CD4-positive, alpha-beta memory T cell (primary cell): Measurements from ENCODE around the gene CFAP107. TPM values are rescaled to one million over a fixed set of nuclear protein-coding genes. Genes with fewer than 3 reads are reported as not detected.

Source experiments
- CTCF ChIA-PET: fragments of 350-600 bp; sonication (Branson Sonifier 250); formaldehyde crosslinking; loops from one replicate; lab custom pipeline; 2021; ENCODE audit warnings: inconsistent platforms; ENCODE audit not compliant: partially characterized antibody; lab: Charles Lee
- POLR2A ChIA-PET: fragments of 350-600 bp; sonication (Branson Sonifier 250); formaldehyde crosslinking; loops from one replicate; lab custom pipeline; 2021; ENCODE audit not compliant: partially characterized antibody; lab: Charles Lee
- DNase-seq, 5 donors: peaks; one replicate each; pipeline versions ENCODE4 v3.0.0 to v3.0.0-alpha.2; 2020 to 2022; ENCODE audit warnings: mixed read lengths in 1 of 5
- H3K27ac ChIP-seq: one replicate; pipeline ENCODE4 v1.7.0; 2013; ENCODE audit warnings: low read depth, low read length
- H3K27me3 ChIP-seq: 2 replicates; pipeline ENCODE4 v1.7.0; 2013; ENCODE audit warnings: mild to moderate bottlenecking, low read length, moderate library complexity; ENCODE audit not compliant: insufficient read depth
- H3K36me3 ChIP-seq: 2 replicates; pipeline ENCODE4 v1.7.0; 2013; ENCODE audit warnings: mild to moderate bottlenecking, low read length, moderate library complexity; ENCODE audit not compliant: insufficient read depth
- H3K4me1 ChIP-seq: 2 replicates; pipeline ENCODE4 v1.7.0; 2013; ENCODE audit warnings: mild to moderate bottlenecking, low read length, moderate library complexity; ENCODE audit not compliant: insufficient read depth
- H3K4me3 ChIP-seq, 2 donors: one replicate each; pipeline ENCODE4 v1.7.0; 2013; ENCODE audit warnings: low read length in 2 of 2, mild to moderate bottlenecking in 1 of 2
- H3K9me3 ChIP-seq, 2 donors: one replicate each; pipeline ENCODE4 v1.7.0; 2013; ENCODE audit warnings: low read length in 2 of 2, control low read depth in 1 of 2; ENCODE audit not compliant: control insufficient read depth in 1 of 2
- H3K27ac Mint-ChIP-seq, 7 donors: one replicate each; pipeline ENCODE4 v1.8.0; 2020 to 2021; ENCODE audit warnings: mixed read lengths in 7 of 7, mild to moderate bottlenecking in 6 of 7, inconsistent platforms in 3 of 7, moderate library complexity in 3 of 7
- H3K27me3 Mint-ChIP-seq, 2 donors: one replicate each; pipeline ENCODE4 v1.8.0; 2020 to 2021; ENCODE audit warnings: mixed read lengths in 2 of 2
- H3K36me3 Mint-ChIP-seq, 2 donors: one replicate each; pipeline ENCODE4 v1.8.0; 2020 to 2021; ENCODE audit warnings: mixed read lengths in 2 of 2, inconsistent platforms in 1 of 2, mild to moderate bottlenecking in 1 of 2
- H3K4me1 Mint-ChIP-seq, 4 donors: one replicate each; pipeline ENCODE4 v1.8.0; 2020 to 2021; ENCODE audit warnings: mixed read lengths in 4 of 4, mild to moderate bottlenecking in 1 of 4
- H3K4me3 Mint-ChIP-seq, 8 donors: one replicate each; pipeline ENCODE4 v1.8.0; 2020 to 2021; ENCODE audit warnings: mixed read lengths in 8 of 8, mild to moderate bottlenecking in 7 of 8, moderate library complexity in 6 of 8, inconsistent platforms in 3 of 8
- H3K9me3 Mint-ChIP-seq, 8 donors: one replicate each; pipeline ENCODE4 v1.8.0; 2020 to 2021; ENCODE audit warnings: mixed read lengths in 8 of 8, mild to moderate bottlenecking in 5 of 8, inconsistent platforms in 3 of 8, moderate library complexity in 1 of 8
- intact Hi-C: fragments of 100-400 bp; cut with micrococcal nuclease; formaldehyde crosslinking; loops from one replicate; pipeline ENCODE4 v1.15.1; 2023
- polyA plus RNA-seq, 2 donors: library from polyadenylated mRNA; unstranded; fragments of 300-500 nt; fragmentation: Illumina TruSeq; gene quantifications; one replicate each; pipeline ENCODE4 v1.2.3, GENCODE V29; 2021
- total RNA-seq, 2 experiments: library from RNA; stranded (reverse); gene quantifications; one replicate each; pipeline ENCODE4 v1.2.3, GENCODE V29; 2021

Gene CFAP107
- total and polyA plus RNA-seq, 4 experiments from 2014 or later: not detected

GRCh38 chr1:12769976-12770505 is 24.0 kb downstream of the CFAP107 start:
- H3K36me3 ChIP-seq: no peaks in the 10 kb centered on the region
- intact Hi-C loops: no loop called here
- no peaks in the 10 kb centered on the region for H3K27me3 ChIP-seq
- ChIA-PET POLR2A (no interaction called here), CTCF (no interaction called here)
- no peaks in the 10 kb centered on the region for H3K4me1 ChIP-seq
- H3K4me1 Mint-ChIP-seq: no peaks in the 10 kb centered on the region
- H3K27ac Mint-ChIP-seq: no peak overlapping the region
- no peaks in the 10 kb centered on the region for H3K36me3 Mint-ChIP-seq
- no peaks in the 10 kb centered on the region for H3K9me3 ChIP-seq
- H3K27ac ChIP-seq: no peak overlapping the region
- peaks cover 21 to 53% of the 10 kb centered on the region in 2 donors for H3K27me3 Mint-ChIP-seq
- no peak overlapping the region for H3K4me3 ChIP-seq
- H3K9me3 Mint-ChIP-seq: no peaks in the 10 kb centered on the region
- H3K4me3 Mint-ChIP-seq: no peak overlapping the region
- DNase-seq: no peak

- ChIA-PET CTCF (no interaction called here), POLR2A (no interaction called here)
- H3K36me3 ChIP-seq: no peaks in the 10 kb centered on the region
- no peaks in the 10 kb centered on the region for H3K4me1 ChIP-seq
- DNase-seq: no peak
- no peak overlapping the region for H3K27ac ChIP-seq
- Mint-ChIP-seq H3K4me1 (no peaks in the 10 kb centered on the region), H3K4me3 (no peak overlapping the region), H3K27me3 (peaks cover 20 to 55% of the 10 kb centered on the region in 2 donors), H3K36me3 (no peaks in the 10 kb centered on the region), H3K9me3 (no peaks in the 10 kb centered on the region), H3K27ac (no peak overlapping the region)
- H3K4me3 ChIP-seq: no peak overlapping the region
- intact Hi-C loops: no loop called here
- no peaks in the 10 kb centered on the region for H3K9me3 ChIP-seq
- H3K27me3 ChIP-seq: no peaks in the 10 kb centered on the region
Observed at GRCh38 chr1:12770620-12771019, 24.6 kb downstream of the CFAP107 start.

- Mint-ChIP-seq H3K36me3 (no peaks in the 10 kb centered on the region), H3K27ac (no peak overlapping the region), H3K27me3 (peaks cover 20 to 55% of the 10 kb centered on the region in 2 donors), H3K9me3 (no peaks in the 10 kb centered on the region), H3K4me1 (no peaks in the 10 kb centered on the region), H3K4me3 (no peak overlapping the region)
- POLR2A ChIA-PET: no interaction called here
- no peaks in the 10 kb centered on the region for H3K36me3 ChIP-seq
- no peak overlapping the region for H3K27ac ChIP-seq
- no peaks in the 10 kb centered on the region for H3K9me3 ChIP-seq
- no peak overlapping the region for H3K4me3 ChIP-seq
- intact Hi-C loops: no loop called here
- H3K4me1 ChIP-seq: no peaks in the 10 kb centered on the region
- CTCF ChIA-PET: no interaction called here
- no peak for DNase-seq
- H3K27me3 ChIP-seq: no peaks in the 10 kb centered on the region
Observed at GRCh38 chr1:12771186-12771585, 25.2 kb downstream of the CFAP107 start.

- H3K27ac Mint-ChIP-seq: no peak overlapping the region
- ChIA-PET POLR2A (no interaction called here), CTCF (no interaction called here)
- intact Hi-C loops: no loop called here
- no peaks in the 10 kb centered on the region for H3K4me1 Mint-ChIP-seq
- no peak overlapping the region for H3K4me3 Mint-ChIP-seq
- Histone ChIP-seq H3K27ac (no peak overlapping the region), H3K4me3 (no peak overlapping the region), H3K27me3 (no peaks in the 10 kb centered on the region), H3K4me1 (no peaks in the 10 kb centered on the region), H3K9me3 (no peaks in the 10 kb centered on the region), H3K36me3 (no peaks in the 10 kb centered on the region)
- H3K9me3 Mint-ChIP-seq: no peaks in the 10 kb centered on the region
- H3K27me3 Mint-ChIP-seq: peaks cover 18 to 52% of the 10 kb centered on the region in 2 donors
- no peaks in the 10 kb centered on the region for H3K36me3 Mint-ChIP-seq
- no peak for DNase-seq
Observed at GRCh38 chr1:12772520-12772919, 26.5 kb downstream of the CFAP107 start.

GRCh38 chr1:12773438-12773837 is 27.4 kb downstream of the CFAP107 start, which contains the start of gene PRAMEF12:
Gene PRAMEF12, plus strand, starts transcription at chr1:12773738. Its CDS starts 1,130 bp downstream, at chr1:12774868.
- Histone ChIP-seq H3K9me3 (no peaks in the 10 kb centered on the region), H3K36me3 (no peaks in the 10 kb centered on the region), H3K27ac (no peak within 1 kb of the TSS), H3K4me1 (no peaks in the 10 kb centered on the region), H3K4me3 (no peak within 1 kb of the TSS), H3K27me3 (no peaks in the 10 kb centered on the region)
- Mint-ChIP-seq H3K36me3 (no peaks in the 10 kb centered on the region), H3K9me3 (no peaks in the 10 kb centered on the region), H3K4me1 (no peaks in the 10 kb centered on the region), H3K27ac (no peak within 1 kb of the TSS), H3K27me3 (peaks cover 20 to 50% of the 10 kb centered on the region in 2 donors), H3K4me3 (no peak within 1 kb of the TSS)
- CTCF ChIA-PET: no interaction called here
- DNase-seq: no peak
- POLR2A ChIA-PET: no interaction called here
- intact Hi-C loops: no loop called here

- POLR2A ChIA-PET: no interaction called here
Observed at GRCh38 chr1:12774801-12775345, 28.9 kb downstream of the CFAP107 start.

GRCh38 chr1:12775443-12775842 is 29.4 kb downstream of the CFAP107 start:
- ChIA-PET CTCF (interaction anchor here (1.1 kb wide), 1 partner anchor 10 kb away, joined by 3 read pairs; no protein-coding TSS in a partner anchor), POLR2A (no interaction called here)
- H3K4me3 Mint-ChIP-seq: no peak overlapping the region
- H3K9me3 ChIP-seq: no peaks in the 10 kb centered on the region
- H3K4me1 ChIP-seq: no peaks in the 10 kb centered on the region
- no peaks in the 10 kb centered on the region for H3K27me3 ChIP-seq
- no peaks in the 10 kb centered on the region for H3K9me3 Mint-ChIP-seq
- no peak for DNase-seq
- H3K27ac Mint-ChIP-seq: no peak overlapping the region
- H3K36me3 Mint-ChIP-seq: no peaks in the 10 kb centered on the region
- H3K27ac ChIP-seq: no peak overlapping the region
- no peak overlapping the region for H3K4me3 ChIP-seq
- no peaks in the 10 kb centered on the region for H3K36me3 ChIP-seq
- peaks cover 18 to 44% of the 10 kb centered on the region in 2 donors for H3K27me3 Mint-ChIP-seq
- intact Hi-C loops: no loop called here
- H3K4me1 Mint-ChIP-seq: no peaks in the 10 kb centered on the region

More at GRCh38 chr1:12774801-12775345, 28.9 kb downstream of the CFAP107 start:
- H3K36me3 ChIP-seq: no peaks in the 10 kb centered on the region
- no peaks in the 10 kb centered on the region for H3K4me1 ChIP-seq
- no peak overlapping the region for H3K27ac ChIP-seq
- intact Hi-C loops: no loop called here
- H3K4me3 ChIP-seq: no peak overlapping the region
- no peak for DNase-seq
- Mint-ChIP-seq H3K36me3 (no peaks in the 10 kb centered on the region), H3K27me3 (peaks cover 18 to 49% of the 10 kb centered on the region in 2 donors), H3K4me1 (no peaks in the 10 kb centered on the region), H3K4me3 (no peak overlapping the region), H3K27ac (no peak overlapping the region), H3K9me3 (no peaks in the 10 kb centered on the region)
- H3K9me3 ChIP-seq: no peaks in the 10 kb centered on the region
- H3K27me3 ChIP-seq: no peaks in the 10 kb centered on the region
- CTCF ChIA-PET: interaction anchor here (1.1 kb wide), 1 partner anchor 9 kb away, joined by 3 read pairs; no protein-coding TSS in a partner anchor
